ENCODE measurements around the gene MPG. TPM values are rescaled to one million over a fixed set of nuclear protein-coding genes. Genes with fewer than 3 reads are reported as not detected.

Gene MPG
- total and polyA plus RNA-seq, 10 of the 15 experiments (the other 5 are each of a cell fraction or from before 2014, with no cell fraction given) = 0.32 to 193 (median 55.7) TPM

DNA sequence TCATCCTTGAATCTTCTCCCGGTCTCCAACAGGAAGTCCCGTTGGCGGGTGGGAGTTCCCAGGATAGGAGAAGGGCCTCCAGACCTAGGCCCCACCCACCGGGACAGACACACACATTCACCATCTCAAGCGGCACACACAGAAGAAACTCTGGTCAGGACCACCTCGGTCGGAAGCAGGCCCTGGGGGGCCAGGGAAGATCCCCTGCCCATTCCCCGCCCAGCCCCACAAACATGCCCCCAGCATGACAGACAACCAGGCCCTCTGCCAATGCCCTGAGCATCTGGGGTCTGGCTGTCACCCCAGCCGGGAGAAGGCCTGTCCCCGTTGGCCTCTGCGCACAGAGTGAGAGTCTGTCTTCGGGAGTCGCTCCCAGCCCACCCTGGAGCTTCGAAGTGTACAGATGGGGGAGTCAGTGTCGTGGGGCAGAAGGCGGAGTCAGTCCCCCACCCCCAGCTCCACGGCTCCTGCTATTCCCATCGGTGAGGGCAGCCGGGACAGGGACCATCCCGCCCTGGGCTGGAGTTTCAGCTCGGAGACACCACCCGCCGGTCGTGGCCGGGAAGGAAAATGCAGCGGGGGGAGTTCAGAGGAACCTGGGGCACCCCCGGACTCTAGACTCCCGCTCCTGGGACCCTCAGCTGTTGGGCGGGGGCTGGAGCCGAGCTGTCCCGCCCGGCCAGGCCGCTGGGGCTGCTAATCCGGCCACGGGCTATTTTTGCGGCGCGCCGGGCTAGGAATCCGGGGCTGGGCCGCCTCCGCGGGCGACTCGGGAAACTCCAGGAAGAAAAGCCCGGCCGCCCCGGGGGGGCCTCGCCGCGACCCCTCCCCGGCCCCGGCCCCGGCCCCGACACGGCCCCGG, 6.3 kb upstream of the MPG start (continued):
- TF ChIP-seq, protein P1, sequence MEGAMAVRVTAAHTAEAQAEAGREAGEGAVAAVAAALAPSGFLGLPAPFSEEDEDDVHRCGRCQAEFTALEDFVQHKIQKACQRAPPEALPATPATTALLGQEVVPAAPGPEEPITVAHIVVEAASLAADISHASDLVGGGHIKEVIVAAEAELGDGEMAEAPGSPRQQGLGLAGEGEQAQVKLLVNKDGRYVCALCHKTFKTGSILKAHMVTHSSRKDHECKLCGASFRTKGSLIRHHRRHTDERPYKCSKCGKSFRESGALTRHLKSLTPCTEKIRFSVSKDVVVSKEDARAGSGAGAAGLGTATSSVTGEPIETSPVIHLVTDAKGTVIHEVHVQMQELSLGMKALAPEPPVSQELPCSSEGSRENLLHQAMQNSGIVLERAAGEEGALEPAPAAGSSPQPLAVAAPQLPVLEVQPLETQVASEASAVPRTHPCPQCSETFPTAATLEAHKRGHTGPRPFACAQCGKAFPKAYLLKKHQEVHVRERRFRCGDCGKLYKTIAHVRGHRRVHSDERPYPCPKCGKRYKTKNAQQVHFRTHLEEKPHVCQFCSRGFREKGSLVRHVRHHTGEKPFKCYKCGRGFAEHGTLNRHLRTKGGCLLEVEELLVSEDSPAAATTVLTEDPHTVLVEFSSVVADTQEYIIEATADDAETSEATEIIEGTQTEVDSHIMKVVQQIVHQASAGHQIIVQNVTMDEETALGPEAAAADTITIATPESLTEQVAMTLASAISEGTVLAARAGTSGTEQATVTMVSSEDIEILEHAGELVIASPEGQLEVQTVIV (IDR thresholded peaks at IDR 0.05; ENCODE audit: borderline replicate concordance, partially characterized antibody) = no peak
- TF ChIP-seq MEF2A (IDR thresholded peaks at IDR 0.05; ENCODE audit: insufficient read depth, low read depth, low read length) = no peak
- TF ChIP-seq RB1 (IDR thresholded peaks at IDR 0.05; ENCODE audit: borderline replicate concordance) = no peak
- TF ChIP-seq GABPA (IDR thresholded peaks at IDR 0.05; ENCODE audit: low read depth) = no peak

DNA sequence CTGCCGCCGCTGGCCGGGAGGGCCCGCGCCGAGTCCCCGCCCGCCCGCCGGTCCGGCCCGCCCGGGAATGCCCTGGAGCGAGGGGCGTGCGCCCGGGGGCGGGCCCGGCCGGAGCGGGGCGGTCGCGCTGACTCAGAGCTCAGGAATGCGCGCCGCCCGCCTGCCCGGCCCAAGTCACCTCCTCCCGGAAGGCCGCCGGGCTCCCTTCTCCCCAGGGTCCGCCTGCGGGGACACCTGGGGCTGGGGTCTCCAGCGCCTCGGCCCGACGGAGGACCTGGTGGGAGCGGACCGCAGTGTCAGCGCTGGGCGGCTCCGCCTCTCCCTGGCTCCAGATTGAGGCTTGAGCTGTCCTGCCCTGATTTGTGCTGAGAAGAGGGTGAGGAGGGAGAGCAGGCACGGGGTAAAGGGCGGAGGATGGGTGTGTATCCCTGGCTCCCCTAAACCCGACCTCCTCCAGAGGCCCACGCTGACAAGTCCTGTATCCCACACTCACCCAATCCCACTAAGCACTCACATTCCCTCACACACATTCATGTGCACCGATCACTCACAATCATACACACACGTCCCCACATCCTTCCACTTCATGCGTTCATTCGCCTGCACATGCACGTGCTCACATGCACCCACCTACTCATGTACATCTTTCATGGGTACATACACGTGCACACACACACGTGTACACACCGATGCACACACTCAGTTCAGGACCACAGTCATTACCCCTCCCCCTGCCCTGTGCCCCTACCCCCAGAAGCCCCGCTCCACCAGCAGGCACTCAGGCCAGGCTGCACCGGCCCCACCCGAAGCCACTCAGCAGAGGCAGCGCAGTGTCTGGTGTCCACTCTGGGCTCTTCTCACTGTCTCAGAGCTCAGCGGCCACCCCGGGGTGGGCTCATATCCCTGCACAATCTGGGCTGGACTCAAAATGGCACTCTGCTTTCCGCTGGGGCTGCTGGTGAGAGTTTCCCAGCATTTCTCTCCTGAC, 5.2 kb upstream of the MPG start, which contains the start of gene RHBDF1:
Gene RHBDF1, minus strand, starts transcription at position 71 of the 988 bp plus-strand sequence. CDS start 7,616 bp downstream, outside the sequence.
- RAD21 ChIA-PET (ENCODE audit: unreplicated experiment) = no interaction called here
- Histone ChIP-seq H3K27ac (ENCODE audit: control insufficient read depth, insufficient read depth) (no peak within 1 kb of the TSS), H3K9ac (ENCODE audit: control insufficient read depth, insufficient read depth, low read length) (no peak within 1 kb of the TSS), H2AFZ (ENCODE audit: control insufficient read depth, low read depth, low read length) (no peak within 1 kb of the TSS), H3K36me3 (ENCODE audit: control insufficient read depth in 2 of 2, insufficient read depth in 2 of 2, low read length in 1 of 2) (no peaks in the 10 kb centered on the region), H3K9me3 (replicated peaks; ENCODE audit: control insufficient read depth, insufficient read depth, low read length) (no peaks in the 10 kb centered on the region), H4K20me1 (ENCODE audit: control insufficient read depth, insufficient read depth) (no peaks in the 10 kb centered on the region; the same call in 1 of the 2 replicates), H3K4me2 (ENCODE audit: control insufficient read depth, insufficient read depth) (peak within 1 kb of the TSS; percentile 25; the same call in 1 of the 2 replicates), H3K4me3 (no peak within 1 kb of the TSS), H3K27me3 (replicated peaks in 1 of 2; ENCODE audit: control insufficient read depth in 2 of 2, insufficient read depth in 2 of 2, low read length in 1 of 2) (peaks cover 4 to 12% of the 10 kb centered on the region in 2 experiments; a peak in 3 of 4 replicates), H3K79me2 (ENCODE audit: control insufficient read depth, insufficient read depth, low read length) (peaks cover 3% of the 10 kb centered on the region; the same call in 1 of the 2 replicates), H3K4me1 (ENCODE audit: control insufficient read depth, insufficient read depth, low read length) (peaks cover 13% of the 10 kb centered on the region)
- FAIRE-seq = no peak
- BruUV-seq (replicated peaks) = no TSS peak
- in situ Hi-C loops (cut with MboI) = no loop called here
- no peak for DNase-seq (ENCODE audit: low read depth, low spot score)
- ATAC-seq = peak; percentile 53
- 23% methylated on average over 36 of the region's 62 CpGs for WGBS (ENCODE audit: insufficient coverage, insufficient replicate concordance, low lambda C conversion rate, missing lambda C conversion rate)
- POLR2A ChIA-PET = interaction anchor here (1.0 kb wide), 1 partner anchor 13 kb away, joined by 3 read pairs; no protein-coding TSS in a partner anchor
- CTCF ChIA-PET = interaction anchor here (14.2 kb wide), 1 partner anchor 24 kb away, joined by 319 read pairs; no protein-coding TSS in a partner anchor
- intact Hi-C loops (cut with micrococcal nuclease; ENCODE audit: unreplicated experiment) = no loop called here
- SMC1A ChIA-PET (ENCODE audit: uncharacterized antibody, unreplicated experiment) = no interaction called here
- TF ChIP-seq ZNF24 (IDR thresholded peaks at IDR 0.05) = no peak
- no peak for TF ChIP-seq SREBF2 (IDR thresholded peaks at IDR 0.05; ENCODE audit: low read length)
- no peak for TF ChIP-seq CHD1 (IDR thresholded peaks at IDR 0.05; ENCODE audit: low read depth, low read length)
- TF ChIP-seq, protein P2, sequence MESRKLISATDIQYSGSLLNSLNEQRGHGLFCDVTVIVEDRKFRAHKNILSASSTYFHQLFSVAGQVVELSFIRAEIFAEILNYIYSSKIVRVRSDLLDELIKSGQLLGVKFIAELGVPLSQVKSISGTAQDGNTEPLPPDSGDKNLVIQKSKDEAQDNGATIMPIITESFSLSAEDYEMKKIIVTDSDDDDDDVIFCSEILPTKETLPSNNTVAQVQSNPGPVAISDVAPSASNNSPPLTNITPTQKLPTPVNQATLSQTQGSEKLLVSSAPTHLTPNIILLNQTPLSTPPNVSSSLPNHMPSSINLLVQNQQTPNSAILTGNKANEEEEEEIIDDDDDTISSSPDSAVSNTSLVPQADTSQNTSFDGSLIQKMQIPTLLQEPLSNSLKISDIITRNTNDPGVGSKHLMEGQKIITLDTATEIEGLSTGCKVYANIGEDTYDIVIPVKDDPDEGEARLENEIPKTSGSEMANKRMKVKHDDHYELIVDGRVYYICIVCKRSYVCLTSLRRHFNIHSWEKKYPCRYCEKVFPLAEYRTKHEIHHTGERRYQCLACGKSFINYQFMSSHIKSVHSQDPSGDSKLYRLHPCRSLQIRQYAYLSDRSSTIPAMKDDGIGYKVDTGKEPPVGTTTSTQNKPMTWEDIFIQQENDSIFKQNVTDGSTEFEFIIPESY (IDR thresholded peaks at IDR 0.05) = no peak
- no peak for TF ChIP-seq EGR1 (IDR thresholded peaks at IDR 0.05; ENCODE audit: borderline replicate concordance in 1 of 2, low read depth in 2 of 2, low read length in 2 of 2)
- TF ChIP-seq GABPA (IDR thresholded peaks at IDR 0.05; ENCODE audit: low read depth) = no peak
- no peak for TF ChIP-seq NR2C2 (IDR thresholded peaks at IDR 0.05; ENCODE audit: borderline replicate concordance, control insufficient read depth, insufficient read length, low read depth)
- peak; percentile 91 for TF ChIP-seq SMARCA5 (IDR thresholded peaks at IDR 0.05)
- TF ChIP-seq CBX3 (IDR thresholded peaks at IDR 0.05; ENCODE audit: borderline replicate concordance, low read depth) = no peak
- TF ChIP-seq, protein P3, sequence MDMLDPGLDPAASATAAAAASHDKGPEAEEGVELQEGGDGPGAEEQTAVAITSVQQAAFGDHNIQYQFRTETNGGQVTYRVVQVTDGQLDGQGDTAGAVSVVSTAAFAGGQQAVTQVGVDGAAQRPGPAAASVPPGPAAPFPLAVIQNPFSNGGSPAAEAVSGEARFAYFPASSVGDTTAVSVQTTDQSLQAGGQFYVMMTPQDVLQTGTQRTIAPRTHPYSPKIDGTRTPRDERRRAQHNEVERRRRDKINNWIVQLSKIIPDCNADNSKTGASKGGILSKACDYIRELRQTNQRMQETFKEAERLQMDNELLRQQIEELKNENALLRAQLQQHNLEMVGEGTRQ (IDR thresholded peaks at IDR 0.05; ENCODE audit: borderline replicate concordance, low read depth, low read length) = no peak

Measured in GM12878 (cell line).